Suprapubic skin (tissue), 3 donors: ENCODE data around the gene RERE.

Experiments
- CTCF ChIP-seq, 2 donors: fragments of 200-600 bp in 1 of 2; fragments of 450-650 bp in 1 of 2; sonication (generic) in 1 of 2; IDR thresholded peaks; one replicate each; pipeline ENCODE4 v1.5.1; 2016 to 2019; ENCODE audit warnings: antibody characterized with exemption in 2 of 2, mild to moderate bottlenecking in 1 of 2, moderate library complexity in 1 of 2
- POLR2AphosphoS5 ChIP-seq, 3 donors: sonication (generic); formaldehyde crosslinking; IDR thresholded peaks; one replicate each; pipeline ENCODE4 v1.6.1; 2017; ENCODE audit warnings: antibody characterized with exemption in 3 of 3

- TF ChIP-seq POLR2AphosphoS5 (IDR thresholded peaks at IDR 0.05) (no peak), CTCF (IDR thresholded peaks at IDR 0.05) (no peak)
Measured at GRCh38 chr1:8328271-8328670, 489.2 kb downstream of the RERE start.
